ENCODE measurements around the gene WASHC4. TPM values are rescaled to one million over a fixed set of nuclear protein-coding genes. Genes with fewer than 3 reads are reported as not detected.

Gene WASHC4
- total and polyA plus RNA-seq, 2 experiments from 2014 or later = 75.7 to 83.0 TPM

DNA sequence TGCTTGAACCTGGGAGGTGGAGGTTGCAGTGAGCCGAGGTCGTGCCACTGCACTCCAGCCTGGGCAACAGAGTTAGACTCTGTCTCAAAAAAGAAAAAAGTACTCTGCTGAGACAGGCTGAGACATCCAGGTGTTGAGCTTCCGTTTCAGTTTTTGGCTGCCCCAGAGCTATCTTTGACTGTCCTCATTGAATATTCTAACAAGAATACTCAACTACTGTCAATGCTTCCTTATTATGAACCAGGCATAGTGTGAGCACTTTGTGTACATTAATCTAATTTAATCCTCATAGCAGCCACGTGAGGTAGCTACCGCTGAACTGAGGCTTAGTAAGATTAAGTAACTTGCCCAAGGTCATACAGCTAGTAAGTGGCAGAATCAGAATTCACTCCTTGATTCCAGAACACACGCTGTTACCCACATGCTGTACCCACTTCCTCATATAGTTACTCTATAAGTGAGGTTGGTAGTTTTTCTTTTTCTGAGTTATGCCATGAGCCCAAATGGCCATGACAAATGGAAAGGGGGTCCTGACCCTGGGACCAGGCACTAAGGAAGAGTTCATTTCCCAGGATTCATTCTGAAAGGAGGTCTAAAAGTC, 34.5 kb upstream of the WASHC4 start:
- no peaks in the 10 kb centered on the region for H3K27me3 ChIP-seq (ENCODE audit: insufficient read depth)
- H3F3A ChIP-seq (replicated peaks; ENCODE audit: low read depth) = no peaks in the 10 kb centered on the region
- TF ChIP-seq ZNF114 (CRISPR knock-in tag; IDR thresholded peaks at IDR 0.05) (no peak), POLR2AphosphoS5 (IDR thresholded peaks at IDR 0.05; ENCODE audit: low read depth) (no peak), JUNB (IDR thresholded peaks at IDR 0.05; ENCODE audit: unreplicated experiment) (no peak), NANOG (IDR thresholded peaks at IDR 0.05; ENCODE audit: borderline replicate concordance) (no peak), ZNF331 (CRISPR knock-in tag; IDR thresholded peaks at IDR 0.05; ENCODE audit: low read depth) (no peak), CREB1 (CRISPR knock-in tag; IDR thresholded peaks at IDR 0.05; ENCODE audit: low read depth) (no peak), EZH2 (IDR thresholded peaks at IDR 0.05; ENCODE audit: low read depth, unreplicated experiment) (no peak), EZH2phosphoT487 (IDR thresholded peaks at IDR 0.05; ENCODE audit: unreplicated experiment) (no peak), STAT1 (IDR thresholded peaks at IDR 0.05; ENCODE audit: unreplicated experiment) (no peak)
- TF ChIP-seq, protein P1, sequence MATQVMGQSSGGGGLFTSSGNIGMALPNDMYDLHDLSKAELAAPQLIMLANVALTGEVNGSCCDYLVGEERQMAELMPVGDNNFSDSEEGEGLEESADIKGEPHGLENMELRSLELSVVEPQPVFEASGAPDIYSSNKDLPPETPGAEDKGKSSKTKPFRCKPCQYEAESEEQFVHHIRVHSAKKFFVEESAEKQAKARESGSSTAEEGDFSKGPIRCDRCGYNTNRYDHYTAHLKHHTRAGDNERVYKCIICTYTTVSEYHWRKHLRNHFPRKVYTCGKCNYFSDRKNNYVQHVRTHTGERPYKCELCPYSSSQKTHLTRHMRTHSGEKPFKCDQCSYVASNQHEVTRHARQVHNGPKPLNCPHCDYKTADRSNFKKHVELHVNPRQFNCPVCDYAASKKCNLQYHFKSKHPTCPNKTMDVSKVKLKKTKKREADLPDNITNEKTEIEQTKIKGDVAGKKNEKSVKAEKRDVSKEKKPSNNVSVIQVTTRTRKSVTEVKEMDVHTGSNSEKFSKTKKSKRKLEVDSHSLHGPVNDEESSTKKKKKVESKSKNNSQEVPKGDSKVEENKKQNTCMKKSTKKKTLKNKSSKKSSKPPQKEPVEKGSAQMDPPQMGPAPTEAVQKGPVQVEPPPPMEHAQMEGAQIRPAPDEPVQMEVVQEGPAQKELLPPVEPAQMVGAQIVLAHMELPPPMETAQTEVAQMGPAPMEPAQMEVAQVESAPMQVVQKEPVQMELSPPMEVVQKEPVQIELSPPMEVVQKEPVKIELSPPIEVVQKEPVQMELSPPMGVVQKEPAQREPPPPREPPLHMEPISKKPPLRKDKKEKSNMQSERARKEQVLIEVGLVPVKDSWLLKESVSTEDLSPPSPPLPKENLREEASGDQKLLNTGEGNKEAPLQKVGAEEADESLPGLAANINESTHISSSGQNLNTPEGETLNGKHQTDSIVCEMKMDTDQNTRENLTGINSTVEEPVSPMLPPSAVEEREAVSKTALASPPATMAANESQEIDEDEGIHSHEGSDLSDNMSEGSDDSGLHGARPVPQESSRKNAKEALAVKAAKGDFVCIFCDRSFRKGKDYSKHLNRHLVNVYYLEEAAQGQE (IDR thresholded peaks at IDR 0.05; ENCODE audit: unreplicated experiment) = no peak
- TF ChIP-seq, protein P2, sequence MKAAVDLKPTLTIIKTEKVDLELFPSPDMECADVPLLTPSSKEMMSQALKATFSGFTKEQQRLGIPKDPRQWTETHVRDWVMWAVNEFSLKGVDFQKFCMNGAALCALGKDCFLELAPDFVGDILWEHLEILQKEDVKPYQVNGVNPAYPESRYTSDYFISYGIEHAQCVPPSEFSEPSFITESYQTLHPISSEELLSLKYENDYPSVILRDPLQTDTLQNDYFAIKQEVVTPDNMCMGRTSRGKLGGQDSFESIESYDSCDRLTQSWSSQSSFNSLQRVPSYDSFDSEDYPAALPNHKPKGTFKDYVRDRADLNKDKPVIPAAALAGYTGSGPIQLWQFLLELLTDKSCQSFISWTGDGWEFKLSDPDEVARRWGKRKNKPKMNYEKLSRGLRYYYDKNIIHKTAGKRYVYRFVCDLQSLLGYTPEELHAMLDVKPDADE (IDR thresholded peaks at IDR 0.05) = no peak
- TF ChIP-seq, protein P3, sequence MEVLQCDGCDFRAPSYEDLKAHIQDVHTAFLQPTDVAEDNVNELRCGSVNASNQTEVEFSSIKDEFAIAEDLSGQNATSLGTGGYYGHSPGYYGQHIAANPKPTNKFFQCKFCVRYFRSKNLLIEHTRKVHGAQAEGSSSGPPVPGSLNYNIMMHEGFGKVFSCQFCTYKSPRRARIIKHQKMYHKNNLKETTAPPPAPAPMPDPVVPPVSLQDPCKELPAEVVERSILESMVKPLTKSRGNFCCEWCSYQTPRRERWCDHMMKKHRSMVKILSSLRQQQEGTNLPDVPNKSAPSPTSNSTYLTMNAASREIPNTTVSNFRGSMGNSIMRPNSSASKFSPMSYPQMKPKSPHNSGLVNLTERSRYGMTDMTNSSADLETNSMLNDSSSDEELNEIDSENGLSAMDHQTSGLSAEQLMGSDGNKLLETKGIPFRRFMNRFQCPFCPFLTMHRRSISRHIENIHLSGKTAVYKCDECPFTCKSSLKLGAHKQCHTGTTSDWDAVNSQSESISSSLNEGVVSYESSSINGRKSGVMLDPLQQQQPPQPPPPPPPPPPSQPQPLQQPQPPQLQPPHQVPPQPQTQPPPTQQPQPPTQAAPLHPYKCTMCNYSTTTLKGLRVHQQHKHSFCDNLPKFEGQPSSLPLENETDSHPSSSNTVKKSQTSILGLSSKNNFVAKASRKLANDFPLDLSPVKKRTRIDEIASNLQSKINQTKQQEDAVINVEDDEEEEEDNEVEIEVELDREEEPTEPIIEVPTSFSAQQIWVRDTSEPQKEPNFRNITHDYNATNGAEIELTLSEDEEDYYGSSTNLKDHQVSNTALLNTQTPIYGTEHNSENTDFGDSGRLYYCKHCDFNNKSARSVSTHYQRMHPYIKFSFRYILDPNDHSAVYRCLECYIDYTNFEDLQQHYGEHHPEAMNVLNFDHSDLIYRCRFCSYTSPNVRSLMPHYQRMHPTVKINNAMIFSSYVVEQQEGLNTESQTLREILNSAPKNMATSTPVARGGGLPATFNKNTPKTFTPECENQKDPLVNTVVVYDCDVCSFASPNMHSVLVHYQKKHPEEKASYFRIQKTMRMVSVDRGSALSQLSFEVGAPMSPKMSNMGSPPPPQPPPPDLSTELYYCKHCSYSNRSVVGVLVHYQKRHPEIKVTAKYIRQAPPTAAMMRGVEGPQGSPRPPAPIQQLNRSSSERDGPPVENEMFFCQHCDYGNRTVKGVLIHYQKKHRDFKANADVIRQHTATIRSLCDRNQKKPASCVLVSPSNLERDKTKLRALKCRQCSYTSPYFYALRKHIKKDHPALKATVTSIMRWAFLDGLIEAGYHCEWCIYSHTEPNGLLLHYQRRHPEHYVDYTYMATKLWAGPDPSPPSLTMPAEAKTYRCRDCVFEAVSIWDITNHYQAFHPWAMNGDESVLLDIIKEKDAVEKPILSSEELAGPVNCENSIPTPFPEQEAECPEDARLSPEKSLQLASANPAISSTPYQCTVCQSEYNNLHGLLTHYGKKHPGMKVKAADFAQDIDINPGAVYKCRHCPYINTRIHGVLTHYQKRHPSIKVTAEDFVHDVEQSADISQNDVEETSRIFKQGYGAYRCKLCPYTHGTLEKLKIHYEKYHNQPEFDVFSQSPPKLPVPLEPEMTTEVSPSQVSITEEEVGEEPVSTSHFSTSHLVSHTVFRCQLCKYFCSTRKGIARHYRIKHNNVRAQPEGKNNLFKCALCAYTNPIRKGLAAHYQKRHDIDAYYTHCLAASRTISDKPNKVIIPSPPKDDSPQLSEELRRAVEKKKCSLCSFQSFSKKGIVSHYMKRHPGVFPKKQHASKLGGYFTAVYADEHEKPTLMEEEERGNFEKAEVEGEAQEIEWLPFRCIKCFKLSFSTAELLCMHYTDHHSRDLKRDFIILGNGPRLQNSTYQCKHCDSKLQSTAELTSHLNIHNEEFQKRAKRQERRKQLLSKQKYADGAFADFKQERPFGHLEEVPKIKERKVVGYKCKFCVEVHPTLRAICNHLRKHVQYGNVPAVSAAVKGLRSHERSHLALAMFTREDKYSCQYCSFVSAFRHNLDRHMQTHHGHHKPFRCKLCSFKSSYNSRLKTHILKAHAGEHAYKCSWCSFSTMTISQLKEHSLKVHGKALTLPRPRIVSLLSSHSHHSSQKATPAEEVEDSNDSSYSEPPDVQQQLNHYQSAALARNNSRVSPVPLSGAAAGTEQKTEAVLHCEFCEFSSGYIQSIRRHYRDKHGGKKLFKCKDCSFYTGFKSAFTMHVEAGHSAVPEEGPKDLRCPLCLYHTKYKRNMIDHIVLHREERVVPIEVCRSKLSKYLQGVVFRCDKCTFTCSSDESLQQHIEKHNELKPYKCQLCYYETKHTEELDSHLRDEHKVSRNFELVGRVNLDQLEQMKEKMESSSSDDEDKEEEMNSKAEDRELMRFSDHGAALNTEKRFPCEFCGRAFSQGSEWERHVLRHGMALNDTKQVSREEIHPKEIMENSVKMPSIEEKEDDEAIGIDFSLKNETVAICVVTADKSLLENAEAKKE (CRISPR knock-in tag; IDR thresholded peaks at IDR 0.05) = no peak
- TF ChIP-seq, protein P4, sequence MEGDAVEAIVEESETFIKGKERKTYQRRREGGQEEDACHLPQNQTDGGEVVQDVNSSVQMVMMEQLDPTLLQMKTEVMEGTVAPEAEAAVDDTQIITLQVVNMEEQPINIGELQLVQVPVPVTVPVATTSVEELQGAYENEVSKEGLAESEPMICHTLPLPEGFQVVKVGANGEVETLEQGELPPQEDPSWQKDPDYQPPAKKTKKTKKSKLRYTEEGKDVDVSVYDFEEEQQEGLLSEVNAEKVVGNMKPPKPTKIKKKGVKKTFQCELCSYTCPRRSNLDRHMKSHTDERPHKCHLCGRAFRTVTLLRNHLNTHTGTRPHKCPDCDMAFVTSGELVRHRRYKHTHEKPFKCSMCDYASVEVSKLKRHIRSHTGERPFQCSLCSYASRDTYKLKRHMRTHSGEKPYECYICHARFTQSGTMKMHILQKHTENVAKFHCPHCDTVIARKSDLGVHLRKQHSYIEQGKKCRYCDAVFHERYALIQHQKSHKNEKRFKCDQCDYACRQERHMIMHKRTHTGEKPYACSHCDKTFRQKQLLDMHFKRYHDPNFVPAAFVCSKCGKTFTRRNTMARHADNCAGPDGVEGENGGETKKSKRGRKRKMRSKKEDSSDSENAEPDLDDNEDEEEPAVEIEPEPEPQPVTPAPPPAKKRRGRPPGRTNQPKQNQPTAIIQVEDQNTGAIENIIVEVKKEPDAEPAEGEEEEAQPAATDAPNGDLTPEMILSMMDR (conservative IDR thresholded peaks at IDR 0.05; ENCODE audit: low read depth in 2 of 2) = no peak
- H3K4me1 ChIP-seq (ENCODE audit: insufficient read depth) = no peaks in the 10 kb centered on the region
- H3K36me3 ChIP-seq (ENCODE audit: insufficient read depth) = no peaks in the 10 kb centered on the region; the same call in 1 of the 2 replicates
- H3K27ac ChIP-seq (ENCODE audit: low read depth) = no peak overlapping the region
- peaks cover 18% of the 10 kb centered on the region; the same call in 2 of the 3 replicates for H3K36me3 Mint-ChIP-seq (ENCODE audit: low read depth)
- H3K27ac Mint-ChIP-seq = no peak overlapping the region
- no peak overlapping the region for H3K4me3 ChIP-seq
- no peak for DNase-seq (ENCODE audit: low spot score)
- H3K9me3 Mint-ChIP-seq = no peaks in the 10 kb centered on the region
- H3K4me3 Mint-ChIP-seq = no peak overlapping the region
- H4K20me1 ChIP-seq (replicated peaks; ENCODE audit: insufficient read depth) = no peaks in the 10 kb centered on the region
- H3K79me2 ChIP-seq (replicated peaks; ENCODE audit: insufficient read depth) = no peaks in the 10 kb centered on the region
- ATAC-seq = no peak
- no peak overlapping the region for H3K4me2 ChIP-seq
- no peak overlapping the region for H2AFZ ChIP-seq
- H3K27me3 Mint-ChIP-seq (ENCODE audit: insufficient read depth, low read depth, poor library complexity) = peaks cover 1% of the 10 kb centered on the region
- H3K9me2 ChIP-seq (ENCODE audit: insufficient read depth) = peaks cover 3% of the 10 kb centered on the region; the same call in 1 of the 2 replicates
- no peaks in the 10 kb centered on the region for H3K4me1 Mint-ChIP-seq

Measured in GM23338 (cell line).